ENCODE results near the gene PTPRA. TPM values are rescaled to one million over a fixed set of nuclear protein-coding genes. Genes with fewer than 3 reads are reported as not detected.
"Not testable (repeated sequence)": the region's sequence is repeated elsewhere in the genome, so short reads cannot be mapped to it uniquely, and the experiment has no call there.

PTPRA gene
- polyA plus RNA-seq, 1 donor, result 41.9 TPM

- no peak for DNase-seq
Observed at GRCh38 chr20:3003416-3003815, 130.1 kb downstream of the PTPRA start.

- no peak for DNase-seq
Observed at GRCh38 chr20:3010985-3011723, 137.9 kb downstream of the PTPRA start.

- no peak for DNase-seq
Observed at GRCh38 chr20:3011752-3012151, 138.5 kb downstream of the PTPRA start.

- no peak for DNase-seq
Observed at GRCh38 chr20:3013771-3014170, 140.5 kb downstream of the PTPRA start.

GRCh38 chr20:3014179-3014578 lies 140.9 kb downstream of the PTPRA start:
- no peak for DNase-seq

- DNase-seq, result no peak
Observed at GRCh38 chr20:3014662-3015061, 141.4 kb downstream of the PTPRA start.

- not testable (repeated sequence) for DNase-seq
Observed at GRCh38 chr20:3015302-3015701, 142.0 kb downstream of the PTPRA start.

- no peak for DNase-seq
Observed at GRCh38 chr20:3021327-3021726, 148.0 kb downstream of the PTPRA start.

- no peak for DNase-seq
Observed at GRCh38 chr20:3021777-3022176, 148.5 kb downstream of the PTPRA start.

GRCh38 chr20:3022559-3023490 lies 149.5 kb downstream of the PTPRA start:
- DNase-seq, result not testable (repeated sequence)

- no peak for DNase-seq
Observed at GRCh38 chr20:3027987-3028386, 154.7 kb downstream of the PTPRA start.

GRCh38 chr20:3031524-3032147 lies 158.4 kb downstream of the PTPRA start:
- DNase-seq, result no peak

- no peak for DNase-seq
Observed at GRCh38 chr20:3032624-3033023, 159.3 kb downstream of the PTPRA start.

GRCh38 chr20:3037654-3038053 lies 164.4 kb downstream of the PTPRA start:
- DNase-seq, result no peak

- no peak for DNase-seq
Observed at GRCh38 chr20:3038454-3038853, 165.2 kb downstream of the PTPRA start.

GRCh38 chr20:3039426-3039825 lies 166.1 kb downstream of the PTPRA start:
- no peak for DNase-seq

GRCh38 chr20:3040086-3040485 lies 166.8 kb downstream of the PTPRA start:
- no peak for DNase-seq

GRCh38 chr20:3041854-3042409 lies 168.7 kb downstream of the PTPRA start:
- no peak for DNase-seq

- DNase-seq, result peak; percentile 62
Observed at GRCh38 chr20:3042625-3043024, 169.3 kb downstream of the PTPRA start.

GRCh38 chr20:3043322-3043721 lies 170.0 kb downstream of the PTPRA start, which contains the start of gene GNRH2:
Gene GNRH2, plus strand, starts transcription at chr20:3043622. Its CDS starts 793 bp downstream, at chr20:3044415.
- DNase-seq, result no peak

- DNase-seq, result no peak
Observed at GRCh38 chr20:3044336-3044965, 171.2 kb downstream of the PTPRA start.
